ENCODE data around the gene TSC2. TPM values are rescaled to one million over a fixed set of nuclear protein-coding genes. Genes with fewer than 3 reads are reported as not detected.

The TSC2 gene
- 53.8 and 113 TPM in 2 replicates for total RNA-seq

DNA sequence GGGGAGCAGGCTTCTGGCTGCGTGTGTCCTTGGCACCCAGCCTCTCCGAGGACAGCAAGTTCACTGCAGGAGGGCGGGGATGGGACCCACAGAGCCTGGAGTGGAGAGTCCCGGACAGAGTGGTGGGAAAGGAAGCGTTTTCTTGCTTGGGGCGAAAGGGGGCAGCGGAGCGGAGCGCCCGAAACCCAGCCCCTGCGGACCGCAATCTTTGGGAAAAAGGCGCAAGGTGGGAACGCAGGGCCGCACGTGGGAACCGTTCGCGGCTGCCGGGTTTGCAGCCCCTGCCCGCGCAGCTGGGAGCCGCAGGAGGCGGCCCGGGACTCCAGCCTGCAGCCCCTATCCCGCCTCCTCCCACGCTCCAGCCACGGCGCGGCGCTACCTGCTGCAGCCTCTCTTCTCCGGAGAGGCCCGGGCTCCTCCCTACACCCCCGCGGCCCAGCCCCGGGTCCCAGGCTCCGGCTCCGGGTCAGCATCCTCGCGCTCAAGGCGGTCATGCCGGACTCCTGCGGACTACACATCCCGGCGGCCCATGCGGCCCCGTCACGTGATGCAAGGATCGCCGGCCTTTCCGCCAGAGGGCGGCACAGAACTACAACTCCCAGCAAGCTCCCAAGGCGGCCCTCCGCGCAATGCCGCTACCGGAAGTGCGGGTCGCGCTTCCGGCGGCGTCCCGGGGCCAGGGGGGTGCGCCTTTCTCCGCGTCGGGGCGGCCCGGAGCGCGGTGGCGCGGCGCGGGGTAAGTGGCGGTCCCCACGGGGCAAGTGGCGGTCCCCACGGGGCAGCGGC, at the start of gene TSC2, which contains the start of gene NTHL1:
TSC2 (plus strand) TSS at position 656 of the 786 bp plus-strand sequence. CDS start 631 bp downstream, outside the sequence.
NTHL1 (minus strand) TSS at position 505 of the 786 bp plus-strand sequence; CDS start at position 494, 11 bp downstream.

DNA sequence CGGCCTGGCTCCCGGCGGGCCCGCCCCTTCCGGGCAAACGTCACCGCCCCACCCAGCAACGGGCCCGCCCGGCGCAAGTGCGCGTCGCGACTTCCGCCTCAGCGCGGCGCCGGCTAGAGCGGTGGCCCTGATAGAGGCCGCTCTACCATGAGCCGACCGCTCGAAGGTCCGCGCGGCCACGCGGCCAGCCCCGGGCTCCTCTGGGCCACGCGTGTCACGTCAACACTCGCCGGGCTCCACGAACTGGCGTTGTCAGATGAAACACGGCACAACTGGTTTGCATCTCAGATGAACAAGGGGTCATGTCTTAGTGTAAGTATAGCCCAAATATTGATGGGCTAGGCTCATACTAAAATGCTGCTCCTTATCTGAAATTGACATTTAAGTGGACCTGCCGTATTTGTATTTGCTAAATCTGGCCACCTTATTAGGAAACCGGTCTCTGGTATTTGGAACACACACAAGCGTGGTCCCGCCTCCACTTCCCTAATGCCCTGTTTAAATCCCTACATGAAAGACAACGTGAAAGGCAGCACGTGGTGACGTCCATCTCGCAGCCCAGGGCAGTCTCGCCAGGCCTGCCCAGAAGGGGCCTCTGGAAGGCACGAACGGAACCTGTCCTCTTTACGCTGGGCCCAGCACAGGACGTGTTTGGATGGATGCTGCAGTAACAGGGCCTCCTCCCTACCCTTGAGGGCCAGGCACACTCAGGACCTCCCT, 37.8 kb upstream of the TSC2 start, which contains the start of gene ZNF598:
ZNF598 (minus strand) TSS at position 31 of the 720 bp plus-strand sequence.

DNA sequence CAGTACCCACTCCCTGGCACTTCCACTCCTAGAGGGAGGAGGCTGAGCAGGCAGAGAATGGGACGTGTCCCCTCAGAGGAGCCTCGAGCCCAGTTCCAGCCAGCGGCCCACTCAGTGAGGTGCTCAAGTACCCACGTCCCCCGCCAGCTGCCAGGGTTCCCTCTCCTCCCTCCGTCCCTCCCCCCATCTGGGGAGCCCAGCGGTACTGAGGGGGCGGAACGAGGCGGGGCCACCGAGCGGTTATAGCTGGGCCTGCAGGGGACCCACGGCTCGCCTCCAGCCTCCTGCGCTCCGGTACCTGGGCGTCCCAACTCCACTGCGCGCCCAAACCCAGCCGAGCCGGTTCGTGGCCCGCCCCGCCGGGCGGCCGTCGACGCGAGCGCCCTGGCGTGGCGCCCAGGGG, 28.3 kb upstream of the TSC2 start, which contains the start of gene NPW:
NPW (plus strand) TSS at position 268 of the 403 bp plus-strand sequence.

DNA sequence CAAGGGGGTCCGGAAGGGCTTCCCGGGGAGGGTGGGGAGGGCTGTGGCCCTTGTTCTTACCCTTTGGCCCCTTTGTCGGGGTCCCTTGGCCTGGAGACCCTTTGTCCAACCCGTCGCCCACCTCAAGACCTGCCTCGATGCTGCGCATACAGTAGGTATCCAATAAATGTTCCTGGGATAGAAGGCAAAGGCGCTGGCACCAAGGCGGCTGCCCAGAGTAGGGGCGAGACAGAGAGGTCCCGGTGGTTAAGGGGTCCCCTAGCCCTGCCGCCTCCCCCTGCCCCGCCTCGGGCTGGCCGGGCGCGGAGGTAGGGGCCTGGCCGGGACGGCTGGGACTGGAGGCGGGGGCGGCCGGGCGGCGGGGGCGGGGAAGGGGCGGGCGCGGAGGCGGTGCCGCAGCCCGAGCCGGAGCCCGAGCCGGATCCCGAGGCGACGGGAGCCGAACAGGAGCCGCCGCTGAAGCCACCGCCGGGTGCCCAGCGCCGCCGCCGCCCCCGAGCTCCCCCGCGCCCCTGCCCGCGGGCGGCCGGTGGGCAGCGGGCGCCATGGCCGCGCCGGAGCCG, 21.2 kb upstream of the TSC2 start, which contains the start of gene NHERF2:
NHERF2 (plus strand) TSS at position 442 of the 563 bp plus-strand sequence; CDS start at position 546, 104 bp downstream.

DNA sequence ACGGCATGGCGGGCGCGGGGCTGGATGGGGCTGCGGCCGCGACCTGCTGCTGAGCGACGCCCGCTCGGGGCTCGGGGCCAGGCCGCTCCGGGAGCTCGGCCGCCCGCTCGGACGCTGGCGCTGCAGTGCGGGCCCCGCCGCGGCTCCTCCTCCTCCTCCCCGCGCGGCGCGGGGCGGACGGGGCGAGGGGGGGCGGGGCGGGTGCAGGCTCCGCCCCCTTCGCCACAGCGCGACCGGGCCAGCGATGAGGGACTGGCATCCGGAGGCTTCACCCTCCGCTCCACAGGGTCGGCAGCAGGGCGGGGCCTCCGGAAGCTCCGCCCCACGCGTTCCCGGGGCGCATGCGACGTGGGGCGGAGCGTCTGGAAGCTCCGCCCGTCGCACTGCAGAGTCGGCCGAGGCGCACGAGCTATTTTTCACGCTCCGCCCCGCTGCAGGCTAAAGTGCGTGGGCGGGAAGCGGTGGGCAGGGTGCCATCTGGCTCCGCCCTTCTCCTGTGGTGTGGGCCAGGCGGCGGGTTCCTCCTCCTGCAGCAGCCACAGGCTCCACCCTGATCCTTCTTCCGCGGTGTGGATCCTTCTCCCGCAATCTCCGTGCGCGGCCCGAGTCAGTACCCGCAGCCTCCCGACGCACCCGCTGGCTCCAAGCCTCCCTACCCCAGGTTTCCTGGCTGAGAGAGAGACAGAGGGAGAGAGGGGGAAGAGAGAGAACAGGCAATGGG, 88.1 kb downstream of the TSC2 start, which contains the start of gene PKD1:
PKD1 (minus strand) TSS at position 129 of the 721 bp plus-strand sequence. CDS start 209 bp downstream, outside the sequence.

Other genes with a start within 250 kb of the TSC2 start
- gene HAGH, start 221.2 kb upstream of the TSC2 start, total RNA-seq = 89.5 and 114 TPM in 2 replicates
- 77.9 and 83.8 TPM in 2 replicates for gene FAHD1, start 220.8 kb upstream of the TSC2 start, total RNA-seq
- gene MEIOB, start 175.8 kb upstream of the TSC2 start, total RNA-seq = 3.6 and 3.8 TPM in 2 replicates
- not detected in 2 replicates for gene HS3ST6, start 129.6 kb upstream of the TSC2 start, total RNA-seq
- 20.5 and 27.7 TPM in 2 replicates for gene MSRB1, start 104.8 kb upstream of the TSC2 start, total RNA-seq
- gene RPL3L, start 93.3 kb upstream of the TSC2 start, total RNA-seq = not detected in 2 replicates
- 334 and 388 TPM in 2 replicates for gene NDUFB10, start 88.4 kb upstream of the TSC2 start, total RNA-seq
- 4,197 and 4,785 TPM in 2 replicates for gene RPS2, start 83.2 kb upstream of the TSC2 start, total RNA-seq
- gene RNF151, start 81.1 kb upstream of the TSC2 start, total RNA-seq = 0.16 TPM in 1 of 2 replicates, not detected in the other
- gene TBL3, start 75.9 kb upstream of the TSC2 start, total RNA-seq = 56.8 and 104 TPM in 2 replicates
- 0.25 TPM in 1 of 2 replicates, not detected in the other for gene NOXO1, start 66.5 kb upstream of the TSC2 start, total RNA-seq
- gene GFER, start 63.8 kb upstream of the TSC2 start, total RNA-seq = 31.9 and 34.9 TPM in 2 replicates
- 4.6 and 10.0 TPM in 2 replicates for gene SYNGR3, start 58.0 kb upstream of the TSC2 start, total RNA-seq
- gene ZNF598, start 38.2 kb upstream of the TSC2 start, total RNA-seq = 42.7 and 46.6 TPM in 2 replicates
- gene NPW, start 28.2 kb upstream of the TSC2 start, total RNA-seq = 4.4 and 5.7 TPM in 2 replicates
- gene NHERF2, start 21.1 kb upstream of the TSC2 start, total RNA-seq = 60.3 and 91.9 TPM in 2 replicates
- 45.1 and 63.7 TPM in 2 replicates for gene NTHL1, start 151 bp upstream of the TSC2 start, total RNA-seq
- gene PKD1, start 87.9 kb downstream of the TSC2 start, total RNA-seq = 113 and 120 TPM in 2 replicates
- gene RAB26, start 100.6 kb downstream of the TSC2 start, total RNA-seq = 0.65 and 5.7 TPM in 2 replicates
- gene TRAF7, start 107.8 kb downstream of the TSC2 start, total RNA-seq = 84.1 and 96.6 TPM in 2 replicates
- 0.16 and 0.38 TPM in 2 replicates for gene CASKIN1, start 148.6 kb downstream of the TSC2 start, total RNA-seq
- 129 and 184 TPM in 2 replicates for gene MLST8, start 157.5 kb downstream of the TSC2 start, total RNA-seq
- 2.1 and 3.8 TPM in 2 replicates for gene BRICD5, start 162.9 kb downstream of the TSC2 start, total RNA-seq
- gene PGP, start 166.9 kb downstream of the TSC2 start, total RNA-seq = 13.7 and 41.7 TPM in 2 replicates
- gene E4F1, start 175.6 kb downstream of the TSC2 start, total RNA-seq = 28.2 and 34.0 TPM in 2 replicates
- gene DNASE1L2, start 188.5 kb downstream of the TSC2 start, total RNA-seq = 0.51 TPM in 1 of 2 replicates, not detected in the other
- 53.1 and 107 TPM in 2 replicates for gene ECI1, start 203.6 kb downstream of the TSC2 start, total RNA-seq
- gene RNPS1, start 220.1 kb downstream of the TSC2 start, total RNA-seq = 152 and 250 TPM in 2 replicates